A673 (cell line): ENCODE measurements around the gene TM9SF2.

Experiments
- CTCF ChIP-seq: fragments of 300-800, 200-600 bp; sonication (generic); conservative IDR thresholded peaks from 2 replicates; pipeline ENCODE4 v1.5.1; 2017; ENCODE audit warnings: low read depth, mild to moderate bottlenecking, antibody characterized with exemption, low read length, moderate library complexity, mixed read lengths
- EZH2 ChIP-seq: fragments of 200-600 bp; sonication (generic); IDR thresholded peaks from 2 replicates; pipeline ENCODE4 v1.6.1; 2017; ENCODE audit warnings: borderline replicate concordance, low read depth, mild to moderate bottlenecking, mixed read lengths, antibody characterized with exemption, low read length; ENCODE audit not compliant: poor library complexity, severe bottlenecking

- TF ChIP-seq CTCF (no peak), EZH2 (no peak)
These were observed 94.9 kb downstream of the TM9SF2 start for GRCh38 chr13:99596180-99596579.
